ENCODE results near the gene GNMT. TPM values are rescaled to one million over a fixed set of nuclear protein-coding genes. Genes with fewer than 3 reads are reported as not detected.

GNMT gene
- total RNA-seq, 1 donor from 2014 or later: 0.77 TPM

GRCh38 chr6:42962096-42962495, 1.5 kb downstream of the GNMT start:
- Histone ChIP-seq H3K9me3 (replicated peaks) (no peaks in the 10 kb centered on the region), H3K27me3 (ENCODE audit: low read depth) (no peaks in the 10 kb centered on the region), H3K4me1 (peaks cover 17% of the 10 kb centered on the region), H3K27ac (replicated peaks) (no peak overlapping the region), H3K36me3 (peaks cover 46% of the 10 kb centered on the region), H3K4me3 (no peak overlapping the region)
- DNase-seq: no peak
- intact Hi-C loops (cut with micrococcal nuclease): no loop called here
- TF ChIP-seq CTCF (IDR thresholded peaks at IDR 0.05; ENCODE audit: borderline replicate concordance): no peak

GRCh38 chr6:42962502-42963178, 2.1 kb downstream of the GNMT start:
- Histone ChIP-seq H3K4me1 (peaks cover 17% of the 10 kb centered on the region), H3K9me3 (replicated peaks) (no peaks in the 10 kb centered on the region), H3K36me3 (peaks cover 51% of the 10 kb centered on the region), H3K27me3 (ENCODE audit: low read depth) (no peaks in the 10 kb centered on the region), H3K27ac (replicated peaks) (no peak overlapping the region), H3K4me3 (no peak overlapping the region)
- TF ChIP-seq CTCF (IDR thresholded peaks at IDR 0.05; ENCODE audit: borderline replicate concordance): no peak
- no peak for DNase-seq
- intact Hi-C loops (cut with micrococcal nuclease): no loop called here

- peaks cover 58% of the 10 kb centered on the region for H3K36me3 ChIP-seq
- intact Hi-C loops (cut with micrococcal nuclease): no loop called here
- no peaks in the 10 kb centered on the region for H3K9me3 ChIP-seq (replicated peaks)
- DNase-seq: no peak
- H3K27ac ChIP-seq (replicated peaks): no peak overlapping the region
- peaks cover 17% of the 10 kb centered on the region for H3K4me1 ChIP-seq
- TF ChIP-seq CTCF (IDR thresholded peaks at IDR 0.05; ENCODE audit: borderline replicate concordance): no peak
- no peaks in the 10 kb centered on the region for H3K27me3 ChIP-seq (ENCODE audit: low read depth)
- no peak overlapping the region for H3K4me3 ChIP-seq
These were observed 2.8 kb downstream of the GNMT start for GRCh38 chr6:42963179-42963854.

- Histone ChIP-seq H3K27me3 (ENCODE audit: low read depth) (no peaks in the 10 kb centered on the region), H3K9me3 (replicated peaks) (no peaks in the 10 kb centered on the region), H3K4me1 (peaks cover 17% of the 10 kb centered on the region), H3K27ac (replicated peaks) (no peak overlapping the region), H3K4me3 (no peak overlapping the region), H3K36me3 (peaks cover 65% of the 10 kb centered on the region)
- intact Hi-C loops (cut with micrococcal nuclease): no loop called here
- DNase-seq: no peak
- no peak for TF ChIP-seq CTCF (IDR thresholded peaks at IDR 0.05; ENCODE audit: borderline replicate concordance)
These were observed 3.5 kb downstream of the GNMT start for GRCh38 chr6:42963855-42964605.

GRCh38 chr6:42966571-42966970, 6.0 kb downstream of the GNMT start:
- peaks cover 6% of the 10 kb centered on the region for H3K4me1 ChIP-seq
- peaks cover 78% of the 10 kb centered on the region for H3K36me3 ChIP-seq
- DNase-seq: no peak
- no peak overlapping the region for H3K4me3 ChIP-seq
- intact Hi-C loops (cut with micrococcal nuclease): no loop called here
- no peaks in the 10 kb centered on the region for H3K27me3 ChIP-seq (ENCODE audit: low read depth)
- no peaks in the 10 kb centered on the region for H3K9me3 ChIP-seq (replicated peaks)
- TF ChIP-seq CTCF (IDR thresholded peaks at IDR 0.05; ENCODE audit: borderline replicate concordance): no peak
- H3K27ac ChIP-seq (replicated peaks): no peak overlapping the region
